Measurements from ENCODE around the gene RFFL. TPM values are rescaled to one million over a fixed set of nuclear protein-coding genes. Genes with fewer than 3 reads are reported as not detected.
A peak's percentile ranks its signal among the peaks of the same experiment; 100 is the strongest.

RFFL gene
- total RNA-seq, 2 donors from 2014 or later, result 33.8 to 56.6 TPM

GRCh38 chr17:35086931-35087573, 23.5 kb upstream of the RFFL start:
- Histone ChIP-seq H3K4me1 (ENCODE audit: control insufficient read depth, insufficient read depth, low read length) (peaks cover 5% of the 10 kb centered on the region), H3K9me3 (ENCODE audit: control insufficient read depth, low read length) (no peaks in the 10 kb centered on the region), H3K27ac (ENCODE audit: low read depth, low read length) (no peak overlapping the region), H3K36me3 (ENCODE audit: control insufficient read depth, insufficient read depth, low read length) (no peaks in the 10 kb centered on the region), H3K27me3 (ENCODE audit: control insufficient read depth, insufficient read depth, low read length, poor library complexity, severe bottlenecking) (no peaks in the 10 kb centered on the region), H3K4me3 (ENCODE audit: low read length) (peak overlapping the region; percentile 88), H3K9ac (ENCODE audit: extremely low read depth, low read length, poor library complexity, severe bottlenecking) (no peak overlapping the region)
- TF ChIP-seq, protein P1, sequence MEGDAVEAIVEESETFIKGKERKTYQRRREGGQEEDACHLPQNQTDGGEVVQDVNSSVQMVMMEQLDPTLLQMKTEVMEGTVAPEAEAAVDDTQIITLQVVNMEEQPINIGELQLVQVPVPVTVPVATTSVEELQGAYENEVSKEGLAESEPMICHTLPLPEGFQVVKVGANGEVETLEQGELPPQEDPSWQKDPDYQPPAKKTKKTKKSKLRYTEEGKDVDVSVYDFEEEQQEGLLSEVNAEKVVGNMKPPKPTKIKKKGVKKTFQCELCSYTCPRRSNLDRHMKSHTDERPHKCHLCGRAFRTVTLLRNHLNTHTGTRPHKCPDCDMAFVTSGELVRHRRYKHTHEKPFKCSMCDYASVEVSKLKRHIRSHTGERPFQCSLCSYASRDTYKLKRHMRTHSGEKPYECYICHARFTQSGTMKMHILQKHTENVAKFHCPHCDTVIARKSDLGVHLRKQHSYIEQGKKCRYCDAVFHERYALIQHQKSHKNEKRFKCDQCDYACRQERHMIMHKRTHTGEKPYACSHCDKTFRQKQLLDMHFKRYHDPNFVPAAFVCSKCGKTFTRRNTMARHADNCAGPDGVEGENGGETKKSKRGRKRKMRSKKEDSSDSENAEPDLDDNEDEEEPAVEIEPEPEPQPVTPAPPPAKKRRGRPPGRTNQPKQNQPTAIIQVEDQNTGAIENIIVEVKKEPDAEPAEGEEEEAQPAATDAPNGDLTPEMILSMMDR (conservative IDR thresholded peaks at IDR 0.05), result no peak
- Mint-ChIP-seq H3K36me3 (ENCODE audit: low read depth) (peaks cover 2% of the 10 kb centered on the region), H3K27ac (no peak overlapping the region), H3K9me3 (no peaks in the 10 kb centered on the region), H3K4me1 (peaks cover 48% of the 10 kb centered on the region), H3K4me3 (peak overlapping the region; percentile 88), H3K27me3 (ENCODE audit: insufficient read depth) (no peaks in the 10 kb centered on the region)
- WGBS, 2 experiments (ENCODE audit: insufficient coverage in 1 of 2, insufficient read length in 1 of 2), result 85% methylated on average over 5 to 8 of the region's 8 CpGs
- no peak for DNase-seq

GRCh38 chr17:35086164-35086563, 22.7 kb upstream of the RFFL start:
- H3K9me3 Mint-ChIP-seq, result no peaks in the 10 kb centered on the region
- no peak overlapping the region for H3K9ac ChIP-seq (ENCODE audit: extremely low read depth, low read length, poor library complexity, severe bottlenecking)
- no peak overlapping the region for H3K4me3 ChIP-seq (ENCODE audit: low read length)
- no peaks in the 10 kb centered on the region for H3K36me3 ChIP-seq (ENCODE audit: control insufficient read depth, insufficient read depth, low read length)
- peak overlapping the region; percentile 48 for H3K27ac Mint-ChIP-seq
- peaks cover 5% of the 10 kb centered on the region for H3K4me1 ChIP-seq (ENCODE audit: control insufficient read depth, insufficient read depth, low read length)
- no peaks in the 10 kb centered on the region for H3K27me3 ChIP-seq (ENCODE audit: control insufficient read depth, insufficient read depth, low read length, poor library complexity, severe bottlenecking)
- no peak overlapping the region for H3K4me3 Mint-ChIP-seq
- WGBS, 2 experiments (ENCODE audit: insufficient coverage in 1 of 2, insufficient read length in 1 of 2), result 93 to 96% methylated on average over 5 to 8 of the region's 8 CpGs
- H3K36me3 Mint-ChIP-seq (ENCODE audit: low read depth), result peaks cover 2% of the 10 kb centered on the region
- DNase-seq, result no peak
- H3K27ac ChIP-seq (ENCODE audit: low read depth, low read length), result no peak overlapping the region
- H3K9me3 ChIP-seq (ENCODE audit: control insufficient read depth, low read length), result no peaks in the 10 kb centered on the region
- TF ChIP-seq, protein P1 (conservative IDR thresholded peaks at IDR 0.05), result no peak
- H3K27me3 Mint-ChIP-seq (ENCODE audit: insufficient read depth), result no peaks in the 10 kb centered on the region
- H3K4me1 Mint-ChIP-seq, result peaks cover 51% of the 10 kb centered on the region

DNA sequence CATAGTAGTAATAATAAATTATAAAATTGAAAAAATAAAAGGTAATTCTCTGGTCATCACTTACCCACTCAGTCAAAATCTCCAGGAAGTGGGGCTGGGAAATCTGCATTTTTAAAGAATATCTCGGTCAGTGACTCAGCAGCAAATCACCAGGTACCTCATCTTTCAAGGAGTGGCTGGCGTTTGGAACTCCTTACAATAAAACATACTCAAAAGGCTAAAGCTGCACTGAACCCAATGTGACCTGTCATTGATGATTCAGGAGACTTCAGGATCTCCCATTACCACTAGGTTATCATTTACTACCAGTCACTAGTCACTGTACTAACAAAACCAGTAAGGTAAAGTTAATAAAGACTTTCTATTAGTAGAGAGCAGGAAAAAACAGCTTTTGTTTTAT, 21.5 kb upstream of the RFFL start:
- Histone ChIP-seq H3K9me3 (ENCODE audit: control insufficient read depth, low read length) (no peaks in the 10 kb centered on the region), H3K27ac (ENCODE audit: low read depth, low read length) (no peak overlapping the region), H3K9ac (ENCODE audit: extremely low read depth, low read length, poor library complexity, severe bottlenecking) (no peak overlapping the region), H3K4me1 (ENCODE audit: control insufficient read depth, insufficient read depth, low read length) (peaks cover 5% of the 10 kb centered on the region), H3K27me3 (ENCODE audit: control insufficient read depth, insufficient read depth, low read length, poor library complexity, severe bottlenecking) (no peaks in the 10 kb centered on the region), H3K36me3 (ENCODE audit: control insufficient read depth, insufficient read depth, low read length) (no peaks in the 10 kb centered on the region), H3K4me3 (ENCODE audit: low read length) (no peak overlapping the region)
- Mint-ChIP-seq H3K9me3 (no peaks in the 10 kb centered on the region), H3K27ac (no peak overlapping the region), H3K36me3 (ENCODE audit: low read depth) (peaks cover 2% of the 10 kb centered on the region), H3K4me1 (peaks cover 60% of the 10 kb centered on the region), H3K27me3 (ENCODE audit: insufficient read depth) (no peaks in the 10 kb centered on the region), H3K4me3 (no peak overlapping the region)
- TF ChIP-seq, protein P1 (conservative IDR thresholded peaks at IDR 0.05), result no peak
- no peak for DNase-seq
- WGBS, 2 experiments (ENCODE audit: insufficient coverage in 1 of 2, insufficient read length in 1 of 2), result 80 to 88% methylated on average over 2 of the region's 2 CpGs
